ENCODE results near the gene GAS2.
"Not testable (repeated sequence)": the region's sequence is repeated elsewhere in the genome, so short reads cannot be mapped to it uniquely, and the experiment has no call there.

- TF ChIP-seq CTCF, POLR2A, EP300 (IDR thresholded peaks at IDR 0.05): not testable (repeated sequence)
Measured at GRCh38 chr11:22652346-22652745, 14.1 kb upstream of the GAS2 start.
